G401 (cell line): ENCODE measurements around the gene TRUB1. TPM values are rescaled to one million over a fixed set of nuclear protein-coding genes. Genes with fewer than 3 reads are reported as not detected.
"Not testable (repeated sequence)": the region's sequence is repeated elsewhere in the genome, so short reads cannot be mapped to it uniquely, and the experiment has no call there.

Experiments
- DNase-seq: peaks from one replicate; pipeline ENCODE4 v3.0.0-alpha.2; 2015; ENCODE audit warnings: low spot score
- in situ Hi-C: cut with HindIII; loops from 2 replicates; pipeline ENCODE4 v1.10.0; 2016; ENCODE audit warnings: low sequenced_read_pairs, mixed read lengths
- total RNA-seq: library from RNA; depleted of rRNA; stranded (reverse); fragments of >200 nt; shearing (Covaris generic); gene quantifications from 2 replicates; pipeline ENCODE4 v1.2.3, GENCODE V29; 2014; rRNA removed

TRUB1 gene
- 40.1 and 63.8 TPM in 2 replicates for total RNA-seq

- in situ Hi-C loops = no loop called here
- DNase-seq = peak; percentile 98
Observed at GRCh38 chr10:114937962-114938855, at the start of gene TRUB1. TRUB1 (plus strand) TSS chr10:114938195; CDS start chr10:114938254, 59 bp downstream.

- in situ Hi-C loops = no loop called here
- no peak for DNase-seq
Observed at GRCh38 chr10:114893251-114893650, 44.7 kb upstream of the TRUB1 start.

GRCh38 chr10:114894911-114895310, 43.1 kb upstream of the TRUB1 start:
- no peak for DNase-seq
- in situ Hi-C loops = no loop called here

- DNase-seq, in situ Hi-C loops: not testable (repeated sequence)
Observed at GRCh38 chr10:114897011-114897410, 41.0 kb upstream of the TRUB1 start.

- no peak for DNase-seq
- in situ Hi-C loops = no loop called here
Observed at GRCh38 chr10:114897593-114897992, 40.4 kb upstream of the TRUB1 start.

- DNase-seq = no peak
- in situ Hi-C loops = no loop called here
Observed at GRCh38 chr10:114899982-114900381, 38.0 kb upstream of the TRUB1 start.

GRCh38 chr10:114900658-114901057, 37.3 kb upstream of the TRUB1 start:
- DNase-seq = no peak
- in situ Hi-C loops = no loop called here

GRCh38 chr10:114902151-114902550, 35.8 kb upstream of the TRUB1 start:
- in situ Hi-C loops = no loop called here
- DNase-seq = no peak

GRCh38 chr10:114905450-114905849, 32.5 kb upstream of the TRUB1 start:
- DNase-seq = no peak
- in situ Hi-C loops = no loop called here

- no peak for DNase-seq
- in situ Hi-C loops = no loop called here
Observed at GRCh38 chr10:114906981-114907380, 31.0 kb upstream of the TRUB1 start.

- in situ Hi-C loops = no loop called here
Observed at GRCh38 chr10:114908896-114909295, 29.1 kb upstream of the TRUB1 start.

GRCh38 chr10:114911052-114911711, 26.8 kb upstream of the TRUB1 start:
- DNase-seq = no peak
- in situ Hi-C loops = no loop called here

More at GRCh38 chr10:114908896-114909295, 29.1 kb upstream of the TRUB1 start:
- DNase-seq = no peak

- in situ Hi-C loops = no loop called here
- DNase-seq = no peak
Observed at GRCh38 chr10:114911801-114912469, 26.1 kb upstream of the TRUB1 start.

- DNase-seq = no peak
- in situ Hi-C loops = no loop called here
Observed at GRCh38 chr10:114912470-114912859, 25.5 kb upstream of the TRUB1 start.

GRCh38 chr10:114914560-114914959, 23.4 kb upstream of the TRUB1 start:
- in situ Hi-C loops = no loop called here

GRCh38 chr10:114915294-114915693, 22.7 kb upstream of the TRUB1 start:
- no peak for DNase-seq
- in situ Hi-C loops = no loop called here

More at GRCh38 chr10:114914560-114914959, 23.4 kb upstream of the TRUB1 start:
- DNase-seq = no peak

GRCh38 chr10:114916653-114917052, 21.3 kb upstream of the TRUB1 start:
- DNase-seq = no peak
- in situ Hi-C loops = no loop called here

GRCh38 chr10:114917459-114917858, 20.5 kb upstream of the TRUB1 start:
- in situ Hi-C loops = no loop called here

GRCh38 chr10:114917927-114918672, 19.9 kb upstream of the TRUB1 start:
- in situ Hi-C loops = no loop called here
- DNase-seq = no peak

More at GRCh38 chr10:114917459-114917858, 20.5 kb upstream of the TRUB1 start:
- DNase-seq = no peak
